Measurements from ENCODE around the gene PPP1R9A.

Gene PPP1R9A

DNA sequence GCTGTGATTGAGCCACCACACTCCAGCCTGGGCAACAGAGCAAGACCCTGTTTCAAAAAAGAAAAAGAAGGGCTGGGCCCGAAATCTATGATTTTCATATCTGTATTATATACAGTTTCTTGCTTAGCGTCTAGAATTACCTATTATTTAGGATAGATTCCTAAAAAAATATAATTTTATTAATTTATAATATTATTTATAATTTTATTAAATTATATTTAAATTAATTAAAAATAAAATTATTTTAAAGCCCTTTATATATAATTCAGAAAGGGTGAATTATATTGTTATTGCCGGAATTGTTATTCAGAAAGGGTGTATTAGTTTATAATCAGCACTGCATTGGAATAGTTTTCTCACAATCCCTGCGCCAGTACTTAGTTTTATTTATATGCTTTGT, 14.5 kb downstream of the PPP1R9A start:
- no peak overlapping the region for H3K4me3 ChIP-seq (ENCODE audit: low read depth, low read length)
- H3K27me3 ChIP-seq (ENCODE audit: control insufficient read depth, insufficient read depth, low read length): no peaks in the 10 kb centered on the region
- H3K9me3 ChIP-seq (ENCODE audit: control insufficient read depth, insufficient read depth, low read length): no peaks in the 10 kb centered on the region
- no peaks in the 10 kb centered on the region for H3K36me3 ChIP-seq (ENCODE audit: control insufficient read depth, insufficient read depth, low read length)
- H3K4me1 ChIP-seq (ENCODE audit: control insufficient read depth, insufficient read depth, low read length): no peaks in the 10 kb centered on the region
- no peak overlapping the region for H3K9ac ChIP-seq (ENCODE audit: low read depth, low read length)

GRCh38 chr7:94922457-94922856, 15.1 kb downstream of the PPP1R9A start:
- Histone ChIP-seq H3K27me3 (ENCODE audit: control insufficient read depth, insufficient read depth, low read length) (no peaks in the 10 kb centered on the region), H3K9ac (ENCODE audit: low read depth, low read length) (no peak overlapping the region), H3K9me3 (ENCODE audit: control insufficient read depth, insufficient read depth, low read length) (no peaks in the 10 kb centered on the region), H3K4me3 (ENCODE audit: low read depth, low read length) (no peak overlapping the region), H3K4me1 (ENCODE audit: control insufficient read depth, insufficient read depth, low read length) (no peaks in the 10 kb centered on the region), H3K36me3 (ENCODE audit: control insufficient read depth, insufficient read depth, low read length) (no peaks in the 10 kb centered on the region)

GRCh38 chr7:94923412-94923811, 16.0 kb downstream of the PPP1R9A start:
- H3K4me3 ChIP-seq (ENCODE audit: low read depth, low read length): no peak overlapping the region
- H3K4me1 ChIP-seq (ENCODE audit: control insufficient read depth, insufficient read depth, low read length): no peaks in the 10 kb centered on the region
- no peak overlapping the region for H3K9ac ChIP-seq (ENCODE audit: low read depth, low read length)
- no peaks in the 10 kb centered on the region for H3K9me3 ChIP-seq (ENCODE audit: control insufficient read depth, insufficient read depth, low read length)
- no peaks in the 10 kb centered on the region for H3K27me3 ChIP-seq (ENCODE audit: control insufficient read depth, insufficient read depth, low read length)
- no peaks in the 10 kb centered on the region for H3K36me3 ChIP-seq (ENCODE audit: control insufficient read depth, insufficient read depth, low read length)

DNA sequence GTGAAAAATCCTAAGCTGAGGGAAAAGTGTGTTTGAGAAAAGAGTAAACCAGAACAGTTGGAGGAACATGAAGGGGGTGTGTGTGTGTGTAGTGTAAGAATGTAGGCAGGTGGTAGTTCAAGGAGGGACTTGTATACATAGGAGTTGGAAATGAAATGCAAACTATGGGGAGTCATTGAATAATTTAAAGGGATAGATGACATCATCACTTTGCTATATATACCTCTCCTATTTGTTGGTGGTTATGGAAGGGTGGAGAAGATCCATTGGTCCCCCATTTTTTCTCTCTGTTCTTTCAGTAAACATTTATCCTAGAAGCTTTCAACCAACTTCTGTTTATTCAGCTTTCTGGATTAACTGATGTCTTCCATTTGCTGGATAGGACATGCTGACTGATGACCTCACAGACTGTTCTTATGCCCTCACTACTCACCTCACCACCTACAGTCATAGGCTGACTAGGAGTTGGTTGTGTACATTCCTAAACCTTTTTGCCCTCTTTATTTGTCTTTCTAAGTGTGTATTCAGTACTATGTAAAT, 20.8 kb downstream of the PPP1R9A start:
- Histone ChIP-seq H3K36me3 (ENCODE audit: control insufficient read depth, insufficient read depth, low read length) (no peaks in the 10 kb centered on the region), H3K9ac (ENCODE audit: low read depth, low read length) (no peak overlapping the region), H3K4me3 (ENCODE audit: low read depth, low read length) (no peak overlapping the region), H3K27me3 (ENCODE audit: control insufficient read depth, insufficient read depth, low read length) (no peaks in the 10 kb centered on the region), H3K4me1 (ENCODE audit: control insufficient read depth, insufficient read depth, low read length) (no peaks in the 10 kb centered on the region), H3K9me3 (ENCODE audit: control insufficient read depth, insufficient read depth, low read length) (no peaks in the 10 kb centered on the region)

GRCh38 chr7:94933256-94933990, 26.0 kb downstream of the PPP1R9A start:
- H3K9me3 ChIP-seq (ENCODE audit: control insufficient read depth, insufficient read depth, low read length): no peaks in the 10 kb centered on the region
- H3K4me3 ChIP-seq (ENCODE audit: low read depth, low read length): no peak overlapping the region
- H3K27me3 ChIP-seq (ENCODE audit: control insufficient read depth, insufficient read depth, low read length): no peaks in the 10 kb centered on the region
- H3K4me1 ChIP-seq (ENCODE audit: control insufficient read depth, insufficient read depth, low read length): no peaks in the 10 kb centered on the region
- no peak overlapping the region for H3K9ac ChIP-seq (ENCODE audit: low read depth, low read length)
- H3K36me3 ChIP-seq (ENCODE audit: control insufficient read depth, insufficient read depth, low read length): no peaks in the 10 kb centered on the region

GRCh38 chr7:94939395-94939794, 32.0 kb downstream of the PPP1R9A start:
- H3K36me3 ChIP-seq (ENCODE audit: control insufficient read depth, insufficient read depth, low read length): no peaks in the 10 kb centered on the region
- no peak overlapping the region for H3K4me3 ChIP-seq (ENCODE audit: low read depth, low read length)
- H3K9me3 ChIP-seq (ENCODE audit: control insufficient read depth, insufficient read depth, low read length): no peaks in the 10 kb centered on the region
- H3K4me1 ChIP-seq (ENCODE audit: control insufficient read depth, insufficient read depth, low read length): peaks cover 8% of the 10 kb centered on the region
- no peak overlapping the region for H3K9ac ChIP-seq (ENCODE audit: low read depth, low read length)
- H3K27me3 ChIP-seq (ENCODE audit: control insufficient read depth, insufficient read depth, low read length): no peaks in the 10 kb centered on the region

DNA sequence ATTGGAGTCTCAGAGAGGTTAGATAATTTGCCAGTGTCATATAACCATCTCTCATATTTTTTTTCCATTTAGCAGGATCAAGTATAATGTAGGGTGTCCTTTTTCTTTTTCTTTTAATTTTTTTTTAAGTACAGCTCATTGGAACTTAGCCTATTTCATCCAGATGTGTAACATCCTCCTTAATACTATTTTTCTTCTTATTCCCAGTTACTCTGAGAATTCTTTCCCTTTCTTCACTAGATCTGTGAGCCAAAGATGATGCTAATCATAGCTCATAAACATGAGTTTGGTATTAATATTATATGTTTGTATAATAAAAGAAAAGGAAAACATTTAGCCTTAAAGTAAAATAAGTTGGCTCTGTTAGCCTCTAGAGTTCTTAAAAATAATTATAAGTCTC, 32.8 kb downstream of the PPP1R9A start:
- no peaks in the 10 kb centered on the region for H3K36me3 ChIP-seq (ENCODE audit: control insufficient read depth, insufficient read depth, low read length)
- H3K4me1 ChIP-seq (ENCODE audit: control insufficient read depth, insufficient read depth, low read length): peaks cover 14% of the 10 kb centered on the region
- H3K27me3 ChIP-seq (ENCODE audit: control insufficient read depth, insufficient read depth, low read length): no peaks in the 10 kb centered on the region
- no peak overlapping the region for H3K9ac ChIP-seq (ENCODE audit: low read depth, low read length)
- H3K9me3 ChIP-seq (ENCODE audit: control insufficient read depth, insufficient read depth, low read length): no peaks in the 10 kb centered on the region
- H3K4me3 ChIP-seq (ENCODE audit: low read depth, low read length): no peak overlapping the region

- Histone ChIP-seq H3K4me3 (ENCODE audit: low read depth, low read length) (no peak overlapping the region), H3K9ac (ENCODE audit: low read depth, low read length) (no peak overlapping the region), H3K36me3 (ENCODE audit: control insufficient read depth, insufficient read depth, low read length) (no peaks in the 10 kb centered on the region)
Measured at GRCh38 chr7:94941844-94942632, 34.6 kb downstream of the PPP1R9A start.

DNA sequence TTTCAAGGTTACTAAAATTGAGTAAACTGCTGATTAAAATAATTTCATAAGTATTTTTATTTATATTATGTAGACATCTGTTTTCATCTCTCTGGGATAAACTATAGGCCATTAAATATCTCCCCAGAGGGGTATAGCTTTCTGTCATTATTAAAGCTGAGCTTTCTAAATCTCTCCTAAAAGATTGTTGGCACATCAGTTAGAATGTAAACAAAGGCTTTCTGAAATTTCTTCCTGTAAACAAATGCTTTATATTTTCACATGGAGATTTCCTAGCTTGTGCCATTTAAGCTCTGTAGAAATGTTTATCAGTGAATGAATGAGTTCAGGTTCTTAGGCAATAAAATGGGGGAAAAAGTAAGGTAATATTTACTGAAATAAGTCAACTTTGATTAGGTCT, 35.7 kb downstream of the PPP1R9A start:
- no peak overlapping the region for H3K4me3 ChIP-seq (ENCODE audit: low read depth, low read length)
- H3K36me3 ChIP-seq (ENCODE audit: control insufficient read depth, insufficient read depth, low read length): no peaks in the 10 kb centered on the region
- peaks cover 14% of the 10 kb centered on the region for H3K4me1 ChIP-seq (ENCODE audit: control insufficient read depth, insufficient read depth, low read length)
- H3K9ac ChIP-seq (ENCODE audit: low read depth, low read length): no peak overlapping the region
- no peaks in the 10 kb centered on the region for H3K9me3 ChIP-seq (ENCODE audit: control insufficient read depth, insufficient read depth, low read length)
- H3K27me3 ChIP-seq (ENCODE audit: control insufficient read depth, insufficient read depth, low read length): no peaks in the 10 kb centered on the region

More at GRCh38 chr7:94941844-94942632, 34.6 kb downstream of the PPP1R9A start:
- Histone ChIP-seq H3K27me3 (ENCODE audit: control insufficient read depth, insufficient read depth, low read length) (no peaks in the 10 kb centered on the region), H3K4me1 (ENCODE audit: control insufficient read depth, insufficient read depth, low read length) (peaks cover 14% of the 10 kb centered on the region), H3K9me3 (ENCODE audit: control insufficient read depth, insufficient read depth, low read length) (no peaks in the 10 kb centered on the region)

DNA sequence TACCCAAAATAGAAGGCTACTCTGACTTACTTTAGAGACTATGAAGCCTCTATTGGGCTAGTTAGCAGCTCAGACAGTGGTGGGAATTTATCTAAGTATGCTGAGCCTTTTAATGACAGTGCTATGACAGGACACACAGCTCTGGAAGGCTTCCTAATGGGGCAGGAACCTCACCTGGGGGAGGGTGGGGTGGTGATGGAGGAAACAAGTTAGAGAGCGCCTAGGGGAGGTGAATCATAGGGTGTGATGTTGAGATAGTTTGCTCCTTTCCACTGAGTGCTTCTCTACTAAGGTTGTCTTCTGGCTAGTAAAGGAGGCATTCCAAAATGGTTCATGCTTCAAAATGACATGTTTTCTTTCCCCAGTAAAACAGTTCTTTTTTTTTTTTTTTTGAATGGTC, 42.1 kb downstream of the PPP1R9A start:
- no peaks in the 10 kb centered on the region for H3K27me3 ChIP-seq (ENCODE audit: control insufficient read depth, insufficient read depth, low read length)
- peaks cover 4% of the 10 kb centered on the region for H3K4me1 ChIP-seq (ENCODE audit: control insufficient read depth, insufficient read depth, low read length)
- no peak overlapping the region for H3K9ac ChIP-seq (ENCODE audit: low read depth, low read length)
- no peak overlapping the region for H3K4me3 ChIP-seq (ENCODE audit: low read depth, low read length)
- H3K9me3 ChIP-seq (ENCODE audit: control insufficient read depth, insufficient read depth, low read length): no peaks in the 10 kb centered on the region
- H3K36me3 ChIP-seq (ENCODE audit: control insufficient read depth, insufficient read depth, low read length): no peaks in the 10 kb centered on the region

- no peak overlapping the region for H3K9ac ChIP-seq (ENCODE audit: low read depth, low read length)
- no peak overlapping the region for H3K4me3 ChIP-seq (ENCODE audit: low read depth, low read length)
- H3K27me3 ChIP-seq (ENCODE audit: control insufficient read depth, insufficient read depth, low read length): no peaks in the 10 kb centered on the region
- H3K9me3 ChIP-seq (ENCODE audit: control insufficient read depth, insufficient read depth, low read length): no peaks in the 10 kb centered on the region
- H3K36me3 ChIP-seq (ENCODE audit: control insufficient read depth, insufficient read depth, low read length): no peaks in the 10 kb centered on the region
- H3K4me1 ChIP-seq (ENCODE audit: control insufficient read depth, insufficient read depth, low read length): no peaks in the 10 kb centered on the region
Measured at GRCh38 chr7:94955807-94956206, 48.4 kb downstream of the PPP1R9A start.

DNA sequence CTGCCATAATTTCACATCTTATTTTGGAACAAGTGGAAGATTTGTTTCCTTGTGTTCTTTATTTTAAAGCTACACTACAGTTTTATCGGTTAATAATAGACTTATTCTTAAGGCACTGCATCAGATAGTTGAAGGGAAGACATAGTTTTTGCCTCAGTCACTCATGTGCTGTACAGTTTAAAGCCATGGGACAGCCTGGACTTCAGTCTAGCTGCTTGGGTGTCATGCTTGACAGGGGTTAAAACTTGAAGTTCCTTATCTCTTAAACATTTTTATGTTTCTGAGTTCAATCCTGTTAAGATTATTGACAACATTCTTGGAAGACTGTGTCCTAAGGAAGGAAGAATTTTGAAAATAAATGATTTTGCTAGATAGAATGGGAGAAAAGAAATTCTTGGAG, 49.7 kb downstream of the PPP1R9A start:
- H3K27me3 ChIP-seq (ENCODE audit: control insufficient read depth, insufficient read depth, low read length): no peaks in the 10 kb centered on the region
- H3K4me1 ChIP-seq (ENCODE audit: control insufficient read depth, insufficient read depth, low read length): no peaks in the 10 kb centered on the region
- no peak overlapping the region for H3K9ac ChIP-seq (ENCODE audit: low read depth, low read length)
- H3K9me3 ChIP-seq (ENCODE audit: control insufficient read depth, insufficient read depth, low read length): no peaks in the 10 kb centered on the region
- H3K4me3 ChIP-seq (ENCODE audit: low read depth, low read length): no peak overlapping the region
- H3K36me3 ChIP-seq (ENCODE audit: control insufficient read depth, insufficient read depth, low read length): no peaks in the 10 kb centered on the region
